ENCODE data around the gene MRPL48.

The MRPL48 gene

GRCh38 chr11:73889536-73889935 lies 101.9 kb downstream of the MRPL48 start:
- DNase-seq (ENCODE audit: low read depth in 2 of 2): no peak

GRCh38 chr11:73893041-73893440 lies 105.4 kb downstream of the MRPL48 start:
- no peak for DNase-seq (ENCODE audit: low read depth in 2 of 2)

GRCh38 chr11:73894725-73895335 lies 107.2 kb downstream of the MRPL48 start:
- no peak for DNase-seq (ENCODE audit: low read depth in 2 of 2)

- DNase-seq (ENCODE audit: low read depth in 2 of 2): no peak
Observed at GRCh38 chr11:73902303-73902702, 114.6 kb downstream of the MRPL48 start.

- no peak for DNase-seq (ENCODE audit: low read depth in 2 of 2)
Observed at GRCh38 chr11:73907191-73907590, 119.5 kb downstream of the MRPL48 start.

- no peak for DNase-seq (ENCODE audit: low read depth in 2 of 2)
Observed at GRCh38 chr11:73912026-73912425, 124.4 kb downstream of the MRPL48 start.

- no peak for DNase-seq (ENCODE audit: low read depth in 2 of 2)
Observed at GRCh38 chr11:73913472-73913871, 125.8 kb downstream of the MRPL48 start.

- no peak for DNase-seq (ENCODE audit: low read depth in 2 of 2)
Observed at GRCh38 chr11:73914284-73914683, 126.6 kb downstream of the MRPL48 start.
